HepG2 (cell line): Measurements from ENCODE around the gene COL18A1. TPM values are rescaled to one million over a fixed set of nuclear protein-coding genes. Genes with fewer than 3 reads are reported as not detected.

Experiments
- GABPB1 ChIP-seq: IDR thresholded peaks from 2 replicates; pipeline ENCODE4 v1.6.1; 2016; ENCODE audit warnings: mild to moderate bottlenecking, missing genetic modification reagents, moderate library complexity, missing compliant biosample characterization
- KIAA2018 ChIP-seq: sonication (generic); formaldehyde crosslinking; IDR thresholded peaks from 2 replicates; pipeline ENCODE4 v1.5.0; 2020; ENCODE audit warnings: mild to moderate bottlenecking, missing genetic modification reagents, borderline replicate concordance
- RAD21 ChIP-seq: fragments of 450-650 bp; formaldehyde crosslinking; IDR thresholded peaks from 2 replicates; pipeline ENCODE4 v1.5.0; 2020; ENCODE audit warnings: mild to moderate bottlenecking
- RARG ChIP-seq: sonication (generic); formaldehyde crosslinking; IDR thresholded peaks from 2 replicates; pipeline ENCODE4 v1.4.0; 2020; ENCODE audit warnings: low read depth, mild to moderate bottlenecking, missing genetic modification reagents
- SMYD3 ChIP-seq: sonication (generic); formaldehyde crosslinking; IDR thresholded peaks from 2 replicates; pipeline ENCODE4 v1.8.1; 2023; ENCODE audit warnings: mild to moderate bottlenecking, missing genetic modification reagents
- TFAP4 ChIP-seq: sonication (generic); IDR thresholded peaks from 2 replicates; pipeline ENCODE4 v1.6.1; 2016; ENCODE audit warnings: low read depth, borderline replicate concordance
- ZNF318 ChIP-seq: sonication (generic); formaldehyde crosslinking; IDR thresholded peaks from 2 replicates; pipeline ENCODE4 v1.4.0; 2020; ENCODE audit warnings: mild to moderate bottlenecking, missing genetic modification reagents
- ZNF777 ChIP-seq: sonication (generic); formaldehyde crosslinking; IDR thresholded peaks from 2 replicates; pipeline ENCODE4 v1.4.0; 2020; ENCODE audit warnings: missing genetic modification reagents
- polyA plus RNA-seq, 8 experiments: library from polyadenylated mRNA; depleted of rRNA in 3 of 8; stranded (reverse) in 7 of 8; unstranded in 1 of 8; fragments of >200 nt; fragmentation: Illumina TruSeq in 4 of 8; extraction: Trizol in 4 of 8; gene quantifications; 2 replicates each; pipeline versions ENCODE4 v1.2.1 to v1.2.3, GENCODE V29; 2011 to 2016; ENCODE audit warnings: low read depth in 4 of 8, missing spikeins in 1 of 8, mixed read lengths in 1 of 8; ENCODE audit not compliant: insufficient read depth in 1 of 8
- total RNA-seq, 5 experiments: library from RNA; depleted of rRNA; stranded (reverse); fragments of >200 nt; fragmentation: Illumina TruSeq; extraction: Trizol; gene quantifications; 2 replicates each; pipeline ENCODE4 v1.2.3, GENCODE V29; 2016; ENCODE audit warnings: low read depth in 1 of 5

COL18A1 gene
- total and polyA plus RNA-seq, 2 of the 13 experiments (the other 11 are each of a cell fraction or from before 2014, with no cell fraction given) = 79.0 to 102 TPM

DNA sequence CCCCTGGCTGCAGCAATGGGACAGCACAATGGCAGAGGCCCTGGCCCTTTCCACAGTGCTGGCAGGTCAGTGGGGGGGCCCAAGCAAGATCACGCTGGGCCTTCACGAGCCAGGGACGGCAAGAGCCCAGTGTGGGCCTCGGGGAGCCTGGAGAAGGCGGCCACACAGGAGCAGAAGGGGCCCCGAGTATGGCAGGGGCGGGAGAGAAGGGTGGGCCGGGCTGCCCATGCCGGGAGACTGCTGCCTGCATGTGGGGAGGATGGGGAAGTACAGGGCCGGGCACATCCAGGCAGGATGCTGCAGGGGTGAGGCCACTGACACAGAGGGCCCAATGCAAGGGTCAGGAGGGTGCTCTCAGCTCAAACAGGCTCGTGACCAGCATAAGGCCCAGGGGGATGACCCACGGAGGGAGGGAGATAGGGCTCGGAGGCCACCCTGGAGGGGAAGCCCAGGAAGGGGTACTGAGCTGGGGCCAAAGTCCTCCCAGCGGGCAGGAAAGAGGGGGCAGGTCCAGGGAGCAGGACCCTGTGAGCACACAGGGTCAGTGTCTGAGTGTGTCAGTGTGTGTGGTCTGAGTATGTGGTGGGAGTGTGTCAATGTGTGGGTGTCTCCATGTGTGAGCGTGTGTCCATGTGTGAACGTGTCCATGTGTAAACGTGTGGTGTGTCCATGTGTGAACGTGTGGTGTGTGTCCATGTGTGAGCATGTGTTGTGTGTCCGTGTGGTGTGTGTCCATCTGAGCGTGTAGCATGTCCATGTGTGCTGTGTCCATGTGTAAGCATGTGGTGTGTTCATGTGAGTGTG is 124.2 kb downstream of the COL18A1 start (continued):
- TF ChIP-seq KIAA2018 (CRISPR knock-in tag) = no peak
- peak; percentile 56; the same call in 1 of the 2 replicates for TF ChIP-seq GABPB1 (CRISPR knock-in tag)
- no peak for TF ChIP-seq ZNF777 (CRISPR knock-in tag)
- TF ChIP-seq SMYD3 (CRISPR knock-in tag) = no peak
- 0 out of 2 replicates have a peak, but pooled peaks have one; percentile 20 for TF ChIP-seq RAD21 (CRISPR knock-in tag)
- TF ChIP-seq RARG (CRISPR knock-in tag) = no peak
- no peak for TF ChIP-seq ZNF318 (CRISPR knock-in tag)
- TF ChIP-seq TFAP4 = peak; percentile 68; the same call in 1 of the 2 replicates
